ENCODE results near the gene IL17C.

DNA sequence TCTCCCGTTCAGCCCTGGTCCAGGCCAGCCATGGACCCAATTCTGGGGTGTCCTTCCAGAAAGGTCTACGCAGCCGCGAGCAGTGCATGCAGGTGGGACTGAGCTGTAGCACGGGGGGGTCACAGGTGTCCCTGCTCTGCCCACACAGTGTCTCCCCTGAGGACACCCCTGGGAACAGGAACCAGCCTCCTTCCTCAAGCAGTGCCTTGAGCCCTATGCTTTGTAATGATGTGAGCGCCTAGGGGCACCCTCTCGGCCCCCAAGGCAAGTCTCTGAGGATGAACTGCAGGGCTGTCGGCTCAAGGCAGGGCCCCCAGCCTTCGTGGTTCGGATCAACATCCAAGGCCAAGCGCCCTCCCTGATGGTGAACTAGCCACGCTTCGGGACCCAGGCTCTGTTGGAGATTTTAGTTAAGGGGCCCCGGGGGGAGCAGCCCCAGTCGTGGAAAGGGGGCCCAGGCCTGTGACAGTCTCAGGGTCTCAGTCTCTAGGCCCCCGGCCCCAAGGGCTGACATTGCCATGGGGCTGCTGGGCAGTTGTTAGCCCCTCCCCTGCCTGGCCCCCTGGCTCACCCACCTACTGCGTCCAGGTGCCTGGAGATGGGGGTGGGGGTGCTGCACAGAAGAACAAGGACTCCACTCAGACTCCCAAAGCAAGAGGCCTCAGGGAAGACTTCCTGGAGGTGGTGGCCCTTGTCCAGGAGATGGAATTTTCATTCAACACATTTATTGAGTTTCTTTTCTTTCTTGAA lies 2.3 kb downstream of the IL17C start:
- TF ChIP-seq CTCF (IDR thresholded peaks at IDR 0.05), result no peak
- TF ChIP-seq POLR2AphosphoS5 (IDR thresholded peaks at IDR 0.05), result no peak
- TF ChIP-seq POLR2A (IDR thresholded peaks at IDR 0.05), result no peak

All from prostate gland (tissue), 2 donors.